Testis (tissue), 2 donors: ENCODE results near the gene RPS6KA4.

ENCODE experiments used
- CTCF ChIP-seq, 3 experiments: fragments of 450-650 bp in 2 of 3; fragments of 200-600 bp in 1 of 3; sonication (generic) in 1 of 3; IDR thresholded peaks; one replicate each; pipeline ENCODE4 v1.5.1; 2016 to 2019; ENCODE audit warnings: antibody characterized with exemption in 3 of 3, mild to moderate bottlenecking in 2 of 3, moderate library complexity in 1 of 3
- POLR2A ChIP-seq: fragments of 450-650 bp; IDR thresholded peaks from one replicate; pipeline ENCODE4 v1.6.1; 2017; ENCODE audit warnings: antibody characterized with exemption, mild to moderate bottlenecking, moderate library complexity

GRCh38 chr11:64376071-64376470 is 17.1 kb downstream of the RPS6KA4 start:
- TF ChIP-seq POLR2A (no peak), CTCF (IDR thresholded peaks at IDR 0.05) (no peak)
